HCT116 (cell line): ENCODE results near the gene ARHGAP42.
A peak's percentile ranks its signal among the peaks of the same experiment; 100 is the strongest.

ENCODE experiments used
- CEBPB ChIP-seq: IDR thresholded peaks from 2 replicates; pipeline ENCODE4 v1.6.1; 2012; ENCODE audit warnings: low read depth
- EGR1 ChIP-seq: IDR thresholded peaks from 2 replicates; pipeline ENCODE4 v1.6.1; 2012; ENCODE audit warnings: low read depth
- EZH2 ChIP-seq: fragments of 200-600 bp; sonication (generic); IDR thresholded peaks from 2 replicates; pipeline ENCODE4 v1.6.1; 2017; ENCODE audit warnings: antibody characterized with exemption, mixed run types
- EZH2phosphoT487 ChIP-seq: fragments of 200-600 bp; IDR thresholded peaks from 2 replicates; pipeline ENCODE4 v1.6.1; 2018; ENCODE audit warnings: antibody characterized with exemption, borderline replicate concordance
- JUND ChIP-seq: IDR thresholded peaks from 2 replicates; pipeline ENCODE4 v1.6.1; 2012
- POLR2A ChIP-seq: IDR thresholded peaks from 2 replicates; pipeline ENCODE4 v1.7.0; 2011; ENCODE audit warnings: borderline replicate concordance; ENCODE audit not compliant: insufficient read depth, insufficient read length; ENCODE audit errors: extremely low read depth
- POLR2AphosphoS5 ChIP-seq: IDR thresholded peaks from 2 replicates; pipeline ENCODE4 v1.6.1; 2011; ENCODE audit warnings: mild to moderate bottlenecking, low read depth, low read length, moderate library complexity
- RAD21 ChIP-seq: IDR thresholded peaks from 2 replicates; pipeline ENCODE4 v1.6.1; 2012; ENCODE audit warnings: low read depth, mild to moderate bottlenecking
- SIN3A ChIP-seq: IDR thresholded peaks from 2 replicates; pipeline ENCODE4 v1.6.1; 2012; ENCODE audit warnings: low read depth
- SRF ChIP-seq: IDR thresholded peaks from 2 replicates; pipeline ENCODE4 v1.6.1; 2012; ENCODE audit warnings: low read depth
- YY1 ChIP-seq: IDR thresholded peaks from 2 replicates; pipeline ENCODE4 v1.6.1; 2011; ENCODE audit warnings: low read length, low read depth, moderate library complexity, mild to moderate bottlenecking; ENCODE audit not compliant: insufficient replicate concordance; ENCODE audit errors: extremely low read depth
- ZFX ChIP-seq: fragments of 450-650 bp; IDR thresholded peaks from 2 replicates; pipeline ENCODE4 v1.6.1; 2017
- TF ChIP-seq, protein P1 (sequence below), 3 experiments: fragments of 200-600 bp in 1 of 3; sonication (generic) in 1 of 3; IDR thresholded peaks in 2 of 3; conservative IDR thresholded peaks in 1 of 3; 2 replicates each; pipeline ENCODE4 v1.5.1; 2012 to 2017; ENCODE audit warnings: low read depth in 2 of 3, low read length in 2 of 3, antibody characterized with exemption in 1 of 3, borderline replicate concordance in 1 of 3, control low read depth in 1 of 3, mild to moderate bottlenecking in 1 of 3, mixed read lengths in 1 of 3, mixed run types in 1 of 3, moderate library complexity in 1 of 3; ENCODE audit not compliant: insufficient read depth in 1 of 3
- TF ChIP-seq, protein P2 (sequence below): IDR thresholded peaks from 2 replicates; pipeline ENCODE4 v1.6.1; 2012; ENCODE audit warnings: low read depth

DNA sequence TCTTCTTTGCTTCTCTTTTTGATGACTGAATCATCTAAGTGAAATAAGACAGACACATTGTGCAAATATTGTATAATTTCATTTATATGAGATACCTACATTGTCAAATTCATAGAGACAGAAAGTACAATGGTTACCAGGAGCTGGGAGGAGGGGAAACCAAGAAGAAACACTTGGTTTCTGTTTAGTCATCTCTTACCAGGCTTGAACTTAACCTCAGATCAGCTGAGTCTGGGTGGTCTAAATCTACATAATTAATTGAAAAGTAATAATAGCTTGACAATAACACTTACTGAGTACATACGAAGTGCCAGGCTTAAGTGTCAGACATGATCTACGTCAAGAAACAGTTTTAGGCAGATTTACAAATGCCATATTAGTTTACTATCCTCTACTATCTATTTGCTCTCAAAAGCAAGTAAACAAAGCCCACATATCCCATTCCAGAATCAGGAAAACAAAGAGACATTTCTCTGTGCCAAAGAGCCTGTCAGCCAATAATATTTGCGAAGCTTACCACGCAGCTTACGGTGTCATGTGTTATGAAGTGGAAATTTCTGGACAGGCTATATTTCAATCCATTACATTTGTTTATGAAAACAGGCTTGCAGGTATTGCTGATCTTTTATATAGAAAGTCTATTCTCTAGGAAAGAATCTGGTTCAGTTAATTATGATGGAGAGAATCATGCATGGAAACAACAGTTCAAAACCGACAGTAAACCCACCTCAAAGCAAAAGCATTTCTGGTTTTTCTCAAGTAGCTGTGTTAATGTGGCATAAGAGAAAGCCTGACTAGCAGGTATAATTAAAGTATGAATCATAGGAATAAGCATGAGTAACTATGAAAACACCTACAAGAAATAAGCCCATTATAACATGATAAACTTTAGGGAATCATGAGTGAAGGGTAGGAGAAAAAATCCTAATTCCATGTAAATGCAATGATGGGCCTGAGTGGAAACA is 2.7 kb upstream of the ARHGAP42 start:
- TF ChIP-seq, protein P1, sequence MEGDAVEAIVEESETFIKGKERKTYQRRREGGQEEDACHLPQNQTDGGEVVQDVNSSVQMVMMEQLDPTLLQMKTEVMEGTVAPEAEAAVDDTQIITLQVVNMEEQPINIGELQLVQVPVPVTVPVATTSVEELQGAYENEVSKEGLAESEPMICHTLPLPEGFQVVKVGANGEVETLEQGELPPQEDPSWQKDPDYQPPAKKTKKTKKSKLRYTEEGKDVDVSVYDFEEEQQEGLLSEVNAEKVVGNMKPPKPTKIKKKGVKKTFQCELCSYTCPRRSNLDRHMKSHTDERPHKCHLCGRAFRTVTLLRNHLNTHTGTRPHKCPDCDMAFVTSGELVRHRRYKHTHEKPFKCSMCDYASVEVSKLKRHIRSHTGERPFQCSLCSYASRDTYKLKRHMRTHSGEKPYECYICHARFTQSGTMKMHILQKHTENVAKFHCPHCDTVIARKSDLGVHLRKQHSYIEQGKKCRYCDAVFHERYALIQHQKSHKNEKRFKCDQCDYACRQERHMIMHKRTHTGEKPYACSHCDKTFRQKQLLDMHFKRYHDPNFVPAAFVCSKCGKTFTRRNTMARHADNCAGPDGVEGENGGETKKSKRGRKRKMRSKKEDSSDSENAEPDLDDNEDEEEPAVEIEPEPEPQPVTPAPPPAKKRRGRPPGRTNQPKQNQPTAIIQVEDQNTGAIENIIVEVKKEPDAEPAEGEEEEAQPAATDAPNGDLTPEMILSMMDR (IDR thresholded peaks at IDR 0.05 in 2 of 3, conservative IDR thresholded peaks at IDR 0.05 in 1 of 3; ENCODE audit: borderline replicate concordance in 1 of 3, insufficient read depth in 1 of 3, low read depth in 2 of 3, low read length in 2 of 3): no peak
- TF ChIP-seq POLR2AphosphoS5 (no peak), EZH2 (no peak), YY1 (no peak), CEBPB (0 out of 2 replicates have a peak, but pooled peaks have one; percentile 26), EGR1 (peak; percentile 5; the same call in 1 of the 2 replicates), EZH2phosphoT487 (no peak), SRF (0 out of 2 replicates have a peak, but pooled peaks have one; percentile 18), SIN3A (no peak), JUND (peak; percentile 71), POLR2A (no peak), ZFX (no peak), RAD21 (no peak)
- TF ChIP-seq, protein P2, sequence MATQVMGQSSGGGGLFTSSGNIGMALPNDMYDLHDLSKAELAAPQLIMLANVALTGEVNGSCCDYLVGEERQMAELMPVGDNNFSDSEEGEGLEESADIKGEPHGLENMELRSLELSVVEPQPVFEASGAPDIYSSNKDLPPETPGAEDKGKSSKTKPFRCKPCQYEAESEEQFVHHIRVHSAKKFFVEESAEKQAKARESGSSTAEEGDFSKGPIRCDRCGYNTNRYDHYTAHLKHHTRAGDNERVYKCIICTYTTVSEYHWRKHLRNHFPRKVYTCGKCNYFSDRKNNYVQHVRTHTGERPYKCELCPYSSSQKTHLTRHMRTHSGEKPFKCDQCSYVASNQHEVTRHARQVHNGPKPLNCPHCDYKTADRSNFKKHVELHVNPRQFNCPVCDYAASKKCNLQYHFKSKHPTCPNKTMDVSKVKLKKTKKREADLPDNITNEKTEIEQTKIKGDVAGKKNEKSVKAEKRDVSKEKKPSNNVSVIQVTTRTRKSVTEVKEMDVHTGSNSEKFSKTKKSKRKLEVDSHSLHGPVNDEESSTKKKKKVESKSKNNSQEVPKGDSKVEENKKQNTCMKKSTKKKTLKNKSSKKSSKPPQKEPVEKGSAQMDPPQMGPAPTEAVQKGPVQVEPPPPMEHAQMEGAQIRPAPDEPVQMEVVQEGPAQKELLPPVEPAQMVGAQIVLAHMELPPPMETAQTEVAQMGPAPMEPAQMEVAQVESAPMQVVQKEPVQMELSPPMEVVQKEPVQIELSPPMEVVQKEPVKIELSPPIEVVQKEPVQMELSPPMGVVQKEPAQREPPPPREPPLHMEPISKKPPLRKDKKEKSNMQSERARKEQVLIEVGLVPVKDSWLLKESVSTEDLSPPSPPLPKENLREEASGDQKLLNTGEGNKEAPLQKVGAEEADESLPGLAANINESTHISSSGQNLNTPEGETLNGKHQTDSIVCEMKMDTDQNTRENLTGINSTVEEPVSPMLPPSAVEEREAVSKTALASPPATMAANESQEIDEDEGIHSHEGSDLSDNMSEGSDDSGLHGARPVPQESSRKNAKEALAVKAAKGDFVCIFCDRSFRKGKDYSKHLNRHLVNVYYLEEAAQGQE: no peak
